ENCODE data around the gene SOWAHA.

The SOWAHA gene

GRCh38 chr5:132814503-132815294 lies 1.6 kb downstream of the SOWAHA start:
- no peak for DNase-seq (ENCODE audit: low read depth, low spot score)
- TF ChIP-seq YY1 (IDR thresholded peaks at IDR 0.05; ENCODE audit: insufficient read depth, insufficient read length): no peak
- no peak for TF ChIP-seq ZNF274 (IDR thresholded peaks at IDR 0.05; ENCODE audit: low read depth, low read length)
- TF ChIP-seq SUZ12 (IDR thresholded peaks at IDR 0.05; ENCODE audit: extremely low read depth, insufficient read depth, insufficient read length): no peak
- Histone ChIP-seq H3K4me3 (ENCODE audit: insufficient read length, low read depth) (peak overlapping the region; percentile 36), H3K4me1 (ENCODE audit: insufficient read depth, insufficient read length) (peaks cover 2% of the 10 kb centered on the region), H3K27me3 (ENCODE audit: insufficient read depth, insufficient read length) (peaks cover 47% of the 10 kb centered on the region), H3K9me3 (ENCODE audit: insufficient read depth, low read length) (peaks cover 11% of the 10 kb centered on the region; the same call in 1 of the 2 replicates), H3K36me3 (ENCODE audit: insufficient read depth, insufficient read length, low read length) (no peaks in the 10 kb centered on the region), H3K9ac (ENCODE audit: insufficient read length, low read depth) (peak overlapping the region; percentile 64)

GRCh38 chr5:132815454-132815853 lies 2.4 kb downstream of the SOWAHA start:
- Histone ChIP-seq H3K9me3 (ENCODE audit: insufficient read depth, low read length) (peaks cover 11% of the 10 kb centered on the region; the same call in 1 of the 2 replicates), H3K27me3 (ENCODE audit: insufficient read depth, insufficient read length) (peaks cover 47% of the 10 kb centered on the region), H3K9ac (ENCODE audit: insufficient read length, low read depth) (no peak overlapping the region), H3K4me1 (ENCODE audit: insufficient read depth, insufficient read length) (peaks cover 2% of the 10 kb centered on the region), H3K4me3 (ENCODE audit: insufficient read length, low read depth) (no peak overlapping the region), H3K36me3 (ENCODE audit: insufficient read depth, insufficient read length, low read length) (no peaks in the 10 kb centered on the region)
- no peak for DNase-seq (ENCODE audit: low read depth, low spot score)
- TF ChIP-seq ZNF274 (IDR thresholded peaks at IDR 0.05; ENCODE audit: low read depth, low read length): no peak
- no peak for TF ChIP-seq SUZ12 (IDR thresholded peaks at IDR 0.05; ENCODE audit: extremely low read depth, insufficient read depth, insufficient read length)
- no peak for TF ChIP-seq YY1 (IDR thresholded peaks at IDR 0.05; ENCODE audit: insufficient read depth, insufficient read length)

GRCh38 chr5:132816083-132816482 lies 3.0 kb downstream of the SOWAHA start:
- peaks cover 11% of the 10 kb centered on the region; the same call in 1 of the 2 replicates for H3K9me3 ChIP-seq (ENCODE audit: insufficient read depth, low read length)
- TF ChIP-seq ZNF274 (IDR thresholded peaks at IDR 0.05; ENCODE audit: low read depth, low read length) (no peak), SUZ12 (IDR thresholded peaks at IDR 0.05; ENCODE audit: extremely low read depth, insufficient read depth, insufficient read length) (no peak), YY1 (IDR thresholded peaks at IDR 0.05; ENCODE audit: insufficient read depth, insufficient read length) (no peak)
- DNase-seq (ENCODE audit: low read depth, low spot score): no peak
- H3K4me3 ChIP-seq (ENCODE audit: insufficient read length, low read depth): no peak overlapping the region
- peaks cover 2% of the 10 kb centered on the region for H3K4me1 ChIP-seq (ENCODE audit: insufficient read depth, insufficient read length)
- no peaks in the 10 kb centered on the region for H3K36me3 ChIP-seq (ENCODE audit: insufficient read depth, insufficient read length, low read length)
- no peak overlapping the region for H3K9ac ChIP-seq (ENCODE audit: insufficient read length, low read depth)
- peaks cover 47% of the 10 kb centered on the region for H3K27me3 ChIP-seq (ENCODE audit: insufficient read depth, insufficient read length)

- Histone ChIP-seq H3K4me1 (ENCODE audit: insufficient read depth, insufficient read length) (peaks cover 2% of the 10 kb centered on the region), H3K4me3 (ENCODE audit: insufficient read length, low read depth) (no peak overlapping the region), H3K9me3 (ENCODE audit: insufficient read depth, low read length) (peaks cover 11% of the 10 kb centered on the region; the same call in 1 of the 2 replicates), H3K27me3 (ENCODE audit: insufficient read depth, insufficient read length) (peaks cover 43% of the 10 kb centered on the region), H3K36me3 (ENCODE audit: insufficient read depth, insufficient read length, low read length) (no peaks in the 10 kb centered on the region), H3K9ac (ENCODE audit: insufficient read length, low read depth) (no peak overlapping the region)
- DNase-seq (ENCODE audit: low read depth, low spot score): no peak
- TF ChIP-seq ZNF274 (IDR thresholded peaks at IDR 0.05; ENCODE audit: low read depth, low read length) (no peak), YY1 (IDR thresholded peaks at IDR 0.05; ENCODE audit: insufficient read depth, insufficient read length) (no peak), SUZ12 (IDR thresholded peaks at IDR 0.05; ENCODE audit: extremely low read depth, insufficient read depth, insufficient read length) (no peak)
Measured at GRCh38 chr5:132816554-132816953, 3.5 kb downstream of the SOWAHA start.

- Histone ChIP-seq H3K36me3 (ENCODE audit: insufficient read depth, insufficient read length, low read length) (no peaks in the 10 kb centered on the region), H3K27me3 (ENCODE audit: insufficient read depth, insufficient read length) (peaks cover 38% of the 10 kb centered on the region), H3K9me3 (ENCODE audit: insufficient read depth, low read length) (peaks cover 11% of the 10 kb centered on the region; the same call in 1 of the 2 replicates), H3K9ac (ENCODE audit: insufficient read length, low read depth) (no peak overlapping the region), H3K4me3 (ENCODE audit: insufficient read length, low read depth) (no peak overlapping the region), H3K4me1 (ENCODE audit: insufficient read depth, insufficient read length) (peaks cover 2% of the 10 kb centered on the region)
- TF ChIP-seq YY1 (IDR thresholded peaks at IDR 0.05; ENCODE audit: insufficient read depth, insufficient read length): no peak
- TF ChIP-seq SUZ12 (IDR thresholded peaks at IDR 0.05; ENCODE audit: extremely low read depth, insufficient read depth, insufficient read length): no peak
- no peak for TF ChIP-seq ZNF274 (IDR thresholded peaks at IDR 0.05; ENCODE audit: low read depth, low read length)
- DNase-seq (ENCODE audit: low read depth, low spot score): no peak
Measured at GRCh38 chr5:132817011-132817410, 3.9 kb downstream of the SOWAHA start.

- DNase-seq (ENCODE audit: low read depth, low spot score): no peak
- TF ChIP-seq ZNF274 (IDR thresholded peaks at IDR 0.05; ENCODE audit: low read depth, low read length) (no peak), YY1 (IDR thresholded peaks at IDR 0.05; ENCODE audit: insufficient read depth, insufficient read length) (no peak), SUZ12 (IDR thresholded peaks at IDR 0.05; ENCODE audit: extremely low read depth, insufficient read depth, insufficient read length) (no peak)
- Histone ChIP-seq H3K4me1 (ENCODE audit: insufficient read depth, insufficient read length) (peaks cover 2% of the 10 kb centered on the region), H3K9me3 (ENCODE audit: insufficient read depth, low read length) (peaks cover 10% of the 10 kb centered on the region; the same call in 1 of the 2 replicates), H3K27me3 (ENCODE audit: insufficient read depth, insufficient read length) (peaks cover 15% of the 10 kb centered on the region), H3K4me3 (ENCODE audit: insufficient read length, low read depth) (no peak overlapping the region), H3K36me3 (ENCODE audit: insufficient read depth, insufficient read length, low read length) (peaks cover 3% of the 10 kb centered on the region), H3K9ac (ENCODE audit: insufficient read length, low read depth) (no peak overlapping the region)
Measured at GRCh38 chr5:132819468-132819867, 6.4 kb downstream of the SOWAHA start.

GRCh38 chr5:132820162-132820754 lies 7.2 kb downstream of the SOWAHA start:
- peak; percentile 78 for DNase-seq (ENCODE audit: low read depth, low spot score)
- Histone ChIP-seq H3K4me1 (ENCODE audit: insufficient read depth, insufficient read length) (no peaks in the 10 kb centered on the region), H3K36me3 (ENCODE audit: insufficient read depth, insufficient read length, low read length) (peaks cover 3% of the 10 kb centered on the region), H3K27me3 (ENCODE audit: insufficient read depth, insufficient read length) (peaks cover 13% of the 10 kb centered on the region), H3K9me3 (ENCODE audit: insufficient read depth, low read length) (peaks cover 3% of the 10 kb centered on the region; the same call in 1 of the 2 replicates), H3K4me3 (ENCODE audit: insufficient read length, low read depth) (no peak overlapping the region), H3K9ac (ENCODE audit: insufficient read length, low read depth) (no peak overlapping the region)
- TF ChIP-seq SUZ12 (IDR thresholded peaks at IDR 0.05; ENCODE audit: extremely low read depth, insufficient read depth, insufficient read length) (no peak), YY1 (IDR thresholded peaks at IDR 0.05; ENCODE audit: insufficient read depth, insufficient read length) (no peak), ZNF274 (IDR thresholded peaks at IDR 0.05; ENCODE audit: low read depth, low read length) (no peak)
